Peyer's patch (tissue), 4 donors: ENCODE results near the gene ADCY2.

ENCODE experiments used
- CTCF ChIP-seq, 6 experiments: fragments of 450-650 bp in 4 of 6; fragments of 200-600 bp in 2 of 6; sonication (generic) in 1 of 6; IDR thresholded peaks; one replicate each; pipeline ENCODE4 v1.5.1; 2017 to 2019; ENCODE audit warnings: antibody characterized with exemption in 6 of 6, mild to moderate bottlenecking in 3 of 6, moderate library complexity in 1 of 6
- POLR2A ChIP-seq, 2 donors: fragments of 450-650 bp; IDR thresholded peaks; one replicate each; pipeline ENCODE4 v1.5.1; 2017; ENCODE audit warnings: antibody characterized with exemption in 2 of 2, mild to moderate bottlenecking in 2 of 2, moderate library complexity in 2 of 2

GRCh38 chr5:7813007-7813406 lies 417.1 kb downstream of the ADCY2 start:
- no peak for TF ChIP-seq POLR2A (IDR thresholded peaks at IDR 0.05)
- TF ChIP-seq CTCF (IDR thresholded peaks at IDR 0.05): no peak
